Mammary epithelial cell (primary cell): Measurements from ENCODE around the gene ZNF253.

Source experiments
- CTCF ChIP-seq, 2 donors: IDR thresholded peaks in 1 of 2; conservative IDR thresholded peaks in 1 of 2; 2 replicates each; pipeline ENCODE4 v1.5.1; 2011 to 2012; ENCODE audit warnings: inconsistent platforms in 2 of 2, low read length in 2 of 2, mild to moderate bottlenecking in 2 of 2, control low read depth in 1 of 2, low read depth in 1 of 2; ENCODE audit not compliant: insufficient read depth in 1 of 2; ENCODE audit errors: extremely low read depth in 1 of 2
- EZH2 ChIP-seq: IDR thresholded peaks from 2 replicates; pipeline ENCODE4 v1.6.1; 2012; ENCODE audit warnings: low read length, inconsistent platforms, borderline replicate concordance

- TF ChIP-seq CTCF (conservative IDR thresholded peaks at IDR 0.05 in 1 of 2, IDR thresholded peaks at IDR 0.05 in 1 of 2; ENCODE audit: extremely low read depth in 1 of 2, insufficient read depth in 1 of 2, low read depth in 1 of 2, low read length in 2 of 2), result no peak
- TF ChIP-seq EZH2, result no peak
These were observed 78.3 kb downstream of the ZNF253 start for GRCh38 chr19:19943848-19944582.
